ENCODE measurements around the gene MS4A12. TPM values are rescaled to one million over a fixed set of nuclear protein-coding genes. Genes with fewer than 3 reads are reported as not detected.

The MS4A12 gene
- total RNA-seq, 1 experiment from 2014 or later: not detected

DNA sequence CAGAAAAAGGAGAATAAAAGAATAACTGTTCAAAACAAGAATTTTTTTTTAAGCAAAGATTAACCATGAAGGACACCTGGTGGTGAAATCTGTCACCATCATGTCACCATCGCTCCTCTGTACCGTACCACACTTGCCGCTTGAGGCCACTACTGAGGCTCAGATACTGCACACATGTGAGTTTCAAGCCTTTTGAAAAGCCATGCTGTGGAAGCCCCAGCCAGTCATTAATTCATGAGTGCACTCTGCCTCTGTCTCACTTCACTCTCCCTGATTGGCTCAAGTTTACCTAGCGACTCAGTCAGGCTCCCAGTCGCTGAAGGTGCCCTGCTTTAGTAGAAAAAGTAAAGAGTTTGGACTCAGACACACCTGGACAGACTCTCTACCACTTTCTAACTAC lies 6.6 kb upstream of the MS4A12 start (continued):
- no peak for TF ChIP-seq NR1H2 (CRISPR knock-in tag; IDR thresholded peaks at IDR 0.05)
- no peak for TF ChIP-seq OVOL2 (CRISPR knock-in tag; IDR thresholded peaks at IDR 0.05; ENCODE audit: borderline replicate concordance)

DNA sequence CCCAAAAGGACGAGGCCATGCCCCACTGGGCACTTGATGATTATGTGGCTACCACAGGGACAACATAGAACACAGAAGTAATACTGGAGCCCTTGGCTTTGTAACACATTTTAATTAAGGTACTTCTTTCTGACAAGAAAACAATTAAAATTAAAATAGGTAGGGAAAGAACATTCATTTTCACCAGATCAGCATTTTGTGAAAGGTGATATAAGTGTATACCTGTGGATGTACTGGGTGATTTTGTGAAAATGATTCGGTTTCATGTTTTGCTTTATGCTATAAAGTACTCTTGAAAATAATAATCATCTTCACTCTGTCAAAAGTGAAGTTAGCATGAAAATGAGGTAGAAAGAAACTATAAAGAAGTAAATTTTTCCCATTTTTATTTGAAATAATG lies 876 bp downstream of the MS4A12 start:
- ChIA-PET CTCF (no interaction called here), POLR2A (interaction anchor here (0.7 kb wide), 1 partner anchor 225 kb away, joined by 3 read pairs; no protein-coding TSS in a partner anchor)
- TF ChIP-seq TP53 (CRISPR knock-in tag; IDR thresholded peaks at IDR 0.05): no peak
- no peak for TF ChIP-seq KAT7 (CRISPR knock-in tag; IDR thresholded peaks at IDR 0.05; ENCODE audit: borderline replicate concordance)
- TF ChIP-seq, protein P1, sequence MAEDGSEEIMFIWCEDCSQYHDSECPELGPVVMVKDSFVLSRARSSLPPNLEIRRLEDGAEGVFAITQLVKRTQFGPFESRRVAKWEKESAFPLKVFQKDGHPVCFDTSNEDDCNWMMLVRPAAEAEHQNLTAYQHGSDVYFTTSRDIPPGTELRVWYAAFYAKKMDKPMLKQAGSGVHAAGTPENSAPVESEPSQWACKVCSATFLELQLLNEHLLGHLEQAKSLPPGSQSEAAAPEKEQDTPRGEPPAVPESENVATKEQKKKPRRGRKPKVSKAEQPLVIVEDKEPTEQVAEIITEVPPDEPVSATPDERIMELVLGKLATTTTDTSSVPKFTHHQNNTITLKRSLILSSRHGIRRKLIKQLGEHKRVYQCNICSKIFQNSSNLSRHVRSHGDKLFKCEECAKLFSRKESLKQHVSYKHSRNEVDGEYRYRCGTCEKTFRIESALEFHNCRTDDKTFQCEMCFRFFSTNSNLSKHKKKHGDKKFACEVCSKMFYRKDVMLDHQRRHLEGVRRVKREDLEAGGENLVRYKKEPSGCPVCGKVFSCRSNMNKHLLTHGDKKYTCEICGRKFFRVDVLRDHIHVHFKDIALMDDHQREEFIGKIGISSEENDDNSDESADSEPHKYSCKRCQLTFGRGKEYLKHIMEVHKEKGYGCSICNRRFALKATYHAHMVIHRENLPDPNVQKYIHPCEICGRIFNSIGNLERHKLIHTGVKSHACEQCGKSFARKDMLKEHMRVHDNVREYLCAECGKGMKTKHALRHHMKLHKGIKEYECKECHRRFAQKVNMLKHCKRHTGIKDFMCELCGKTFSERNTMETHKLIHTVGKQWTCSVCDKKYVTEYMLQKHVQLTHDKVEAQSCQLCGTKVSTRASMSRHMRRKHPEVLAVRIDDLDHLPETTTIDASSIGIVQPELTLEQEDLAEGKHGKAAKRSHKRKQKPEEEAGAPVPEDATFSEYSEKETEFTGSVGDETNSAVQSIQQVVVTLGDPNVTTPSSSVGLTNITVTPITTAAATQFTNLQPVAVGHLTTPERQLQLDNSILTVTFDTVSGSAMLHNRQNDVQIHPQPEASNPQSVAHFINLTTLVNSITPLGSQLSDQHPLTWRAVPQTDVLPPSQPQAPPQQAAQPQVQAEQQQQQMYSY (CRISPR knock-in tag; IDR thresholded peaks at IDR 0.05): no peak
- H3K9me3 Mint-ChIP-seq: peaks cover 6% of the 10 kb centered on the region
- H3K27ac Mint-ChIP-seq: no peak overlapping the region
- no peak for ATAC-seq
- H3K36me3 Mint-ChIP-seq: peaks cover 4% of the 10 kb centered on the region
- no peak for DNase-seq (ENCODE audit: low spot score)
- H3K27me3 Mint-ChIP-seq (ENCODE audit: low read depth): no peaks in the 10 kb centered on the region
- no peak overlapping the region for H3K4me3 Mint-ChIP-seq
- peaks cover 27% of the 10 kb centered on the region for H3K4me1 Mint-ChIP-seq

GRCh38 chr11:60498399-60498798 lies 5.8 kb downstream of the MS4A12 start:
- ChIA-PET POLR2A (no interaction called here), CTCF (interaction anchor here (2.1 kb wide), 1 partner anchor 135 kb away, joined by 5 read pairs; no protein-coding TSS in a partner anchor)
- no peaks in the 10 kb centered on the region for H3K36me3 Mint-ChIP-seq
- H3K4me3 Mint-ChIP-seq: no peak overlapping the region
- DNase-seq (ENCODE audit: low spot score) (no peak), ATAC-seq (peak; percentile 26; the same call in 1 of the 2 replicates)
- H3K27ac Mint-ChIP-seq: peak overlapping the region; percentile 35
- H3K27me3 Mint-ChIP-seq (ENCODE audit: low read depth): no peaks in the 10 kb centered on the region
- TF ChIP-seq, protein P2, sequence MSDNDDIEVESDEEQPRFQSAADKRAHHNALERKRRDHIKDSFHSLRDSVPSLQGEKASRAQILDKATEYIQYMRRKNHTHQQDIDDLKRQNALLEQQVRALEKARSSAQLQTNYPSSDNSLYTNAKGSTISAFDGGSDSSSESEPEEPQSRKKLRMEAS (CRISPR knock-in tag; IDR thresholded peaks at IDR 0.05): no peak
- no peak for TF ChIP-seq HMGA2 (CRISPR knock-in tag; IDR thresholded peaks at IDR 0.05)
- TF ChIP-seq, protein P3, sequence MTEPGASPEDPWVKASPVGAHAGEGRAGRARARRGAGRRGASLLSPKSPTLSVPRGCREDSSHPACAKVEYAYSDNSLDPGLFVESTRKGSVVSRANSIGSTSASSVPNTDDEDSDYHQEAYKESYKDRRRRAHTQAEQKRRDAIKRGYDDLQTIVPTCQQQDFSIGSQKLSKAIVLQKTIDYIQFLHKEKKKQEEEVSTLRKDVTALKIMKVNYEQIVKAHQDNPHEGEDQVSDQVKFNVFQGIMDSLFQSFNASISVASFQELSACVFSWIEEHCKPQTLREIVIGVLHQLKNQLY (CRISPR knock-in tag; IDR thresholded peaks at IDR 0.05): no peak
- TF ChIP-seq GRHL2 (CRISPR knock-in tag; IDR thresholded peaks at IDR 0.05; ENCODE audit: insufficient replicate concordance, severe bottlenecking): no peak
- TF ChIP-seq AFF4 (CRISPR knock-in tag; IDR thresholded peaks at IDR 0.05; ENCODE audit: borderline replicate concordance): no peak
- no peak for TF ChIP-seq ZNF317 (CRISPR knock-in tag; IDR thresholded peaks at IDR 0.05; ENCODE audit: borderline replicate concordance, low read depth)
- TF ChIP-seq, protein P4, sequence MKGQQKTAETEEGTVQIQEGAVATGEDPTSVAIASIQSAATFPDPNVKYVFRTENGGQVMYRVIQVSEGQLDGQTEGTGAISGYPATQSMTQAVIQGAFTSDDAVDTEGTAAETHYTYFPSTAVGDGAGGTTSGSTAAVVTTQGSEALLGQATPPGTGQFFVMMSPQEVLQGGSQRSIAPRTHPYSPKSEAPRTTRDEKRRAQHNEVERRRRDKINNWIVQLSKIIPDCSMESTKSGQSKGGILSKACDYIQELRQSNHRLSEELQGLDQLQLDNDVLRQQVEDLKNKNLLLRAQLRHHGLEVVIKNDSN (CRISPR knock-in tag; IDR thresholded peaks at IDR 0.05): no peak
- TF ChIP-seq OVOL2 (CRISPR knock-in tag; IDR thresholded peaks at IDR 0.05; ENCODE audit: borderline replicate concordance): no peak
- TF ChIP-seq NFYB (CRISPR knock-in tag; conservative IDR thresholded peaks at IDR 0.05; ENCODE audit: low read depth): no peak
- TF ChIP-seq GABPB1 (CRISPR knock-in tag; IDR thresholded peaks at IDR 0.05): no peak
- peaks cover 70% of the 10 kb centered on the region for H3K4me1 Mint-ChIP-seq
- peaks cover 5% of the 10 kb centered on the region; the same call in 1 of the 2 replicates for H3K9me3 Mint-ChIP-seq
